Right renal cortex interstitium (tissue), 3 donors: ENCODE measurements around the gene TMED4. TPM values are rescaled to one million over a fixed set of nuclear protein-coding genes. Genes with fewer than 3 reads are reported as not detected.

Source experiments
- DNase-seq, 3 donors: peaks; one replicate each; pipeline ENCODE4 v3.0.0-alpha.2; 2013; ENCODE audit warnings: low read depth in 3 of 3, low spot score in 2 of 3
- polyA plus RNA-seq, 3 donors: library from polyadenylated mRNA; unstranded; fragments of 120-200 nt; gene quantifications; one replicate each; pipeline ENCODE4 v1.2.1, GENCODE V29; 2013; ENCODE audit not compliant: insufficient read length in 3 of 3

Gene TMED4
- 100 to 1,000 TPM; 134 to 136 (median 134) TPM for polyA plus RNA-seq

DNA sequence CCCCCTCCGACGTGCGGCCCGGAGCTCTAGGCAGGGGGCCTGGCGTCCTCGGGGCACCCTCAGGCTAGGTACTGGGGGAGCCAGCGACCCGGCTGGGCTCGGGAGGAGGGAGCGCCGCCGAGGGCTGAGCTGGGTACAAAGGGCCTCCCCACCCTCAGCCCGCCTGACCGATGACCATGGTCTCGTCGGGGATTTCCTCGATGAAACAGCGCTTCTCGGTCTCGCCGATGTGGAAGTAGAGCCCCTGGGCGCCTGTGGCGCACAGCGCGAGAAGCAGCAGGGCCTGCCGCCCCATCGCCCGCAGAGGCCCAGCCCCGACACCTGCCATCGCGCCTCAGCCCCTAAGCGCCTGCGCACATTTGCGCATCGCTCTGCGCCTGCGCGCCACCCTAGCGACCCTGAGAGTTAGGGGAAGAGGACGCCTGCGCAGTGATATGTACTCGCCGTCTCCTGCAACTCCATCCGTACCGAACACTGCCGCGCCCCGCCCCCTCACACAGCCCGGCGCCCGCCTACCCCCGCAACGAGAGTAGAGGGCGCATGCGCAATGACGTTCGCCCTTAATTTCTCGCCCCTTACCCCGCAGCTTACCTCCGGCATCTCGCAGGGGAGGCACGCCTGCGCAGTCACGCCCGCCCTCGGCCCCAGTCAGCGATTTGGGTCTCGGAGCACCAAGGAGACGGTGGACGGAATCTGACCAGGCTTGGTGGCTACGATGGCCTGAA is at the start of gene TMED4:
TSS of gene TMED4 (minus strand) at position 353 of the 725 bp plus-strand sequence. CDS start at position 328, 25 bp downstream.
- DNase-seq = peak; percentile 96 to 98 (median 97)

DNA sequence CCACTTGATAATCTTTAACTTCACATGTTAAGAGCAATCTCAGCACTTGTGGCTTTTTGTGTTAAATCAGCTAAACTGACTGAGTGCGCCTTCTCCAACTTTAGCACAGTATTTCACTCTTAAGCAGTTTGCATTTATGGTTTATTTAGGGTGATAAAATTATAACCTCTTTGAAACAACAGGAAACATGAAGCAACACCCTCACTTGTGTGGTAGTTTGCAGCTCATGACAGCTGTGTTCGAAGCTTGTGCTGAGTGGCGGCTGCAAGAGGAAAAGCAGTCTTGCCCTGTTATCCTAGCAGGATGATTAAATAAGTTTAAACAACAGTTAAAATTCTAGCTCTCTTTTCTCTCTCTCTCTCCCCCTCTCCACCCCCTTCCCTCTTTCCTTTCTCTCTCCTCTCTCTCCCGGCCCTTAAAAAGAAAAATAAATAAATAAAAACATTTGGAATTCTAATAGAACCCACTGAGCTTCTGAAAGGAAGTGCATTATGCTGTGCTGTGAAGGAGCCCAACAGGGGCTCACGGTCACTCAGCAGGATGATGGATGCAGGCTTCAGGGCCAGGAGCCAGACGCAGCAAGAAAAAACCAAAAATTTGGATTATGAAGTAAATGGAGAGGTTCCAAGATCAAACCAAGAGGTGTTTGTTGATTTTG is 49.6 kb upstream of the TMED4 start:
- DNase-seq = no peak

GRCh38 chr7:44630792-44631457 is 48.9 kb upstream of the TMED4 start:
- no peak for DNase-seq

GRCh38 chr7:44629829-44630522 is 47.9 kb upstream of the TMED4 start:
- DNase-seq = no peak

DNA sequence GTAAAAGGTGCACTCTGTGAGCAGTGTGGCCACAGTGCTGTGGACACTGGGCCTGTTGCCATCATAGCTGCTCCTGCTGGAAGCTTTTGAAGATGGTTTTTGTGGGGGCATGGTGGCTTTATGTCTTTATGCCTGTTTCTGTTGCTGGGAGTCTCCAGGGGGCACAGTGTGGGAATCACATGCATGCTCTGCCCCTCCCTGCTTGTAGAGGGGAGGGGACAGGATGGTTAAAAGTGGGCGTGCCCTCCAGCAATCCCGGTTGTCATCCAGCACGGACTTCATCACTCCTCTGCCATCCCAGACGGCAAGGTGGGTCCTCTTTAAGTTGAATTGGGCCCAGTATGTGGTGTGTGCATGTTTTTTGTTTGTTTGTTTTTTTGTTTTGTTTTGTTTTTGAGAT is 44.6 kb upstream of the TMED4 start:
- no peak for DNase-seq

GRCh38 chr7:44625526-44626471 is 43.8 kb upstream of the TMED4 start:
- no peak for DNase-seq

DNA sequence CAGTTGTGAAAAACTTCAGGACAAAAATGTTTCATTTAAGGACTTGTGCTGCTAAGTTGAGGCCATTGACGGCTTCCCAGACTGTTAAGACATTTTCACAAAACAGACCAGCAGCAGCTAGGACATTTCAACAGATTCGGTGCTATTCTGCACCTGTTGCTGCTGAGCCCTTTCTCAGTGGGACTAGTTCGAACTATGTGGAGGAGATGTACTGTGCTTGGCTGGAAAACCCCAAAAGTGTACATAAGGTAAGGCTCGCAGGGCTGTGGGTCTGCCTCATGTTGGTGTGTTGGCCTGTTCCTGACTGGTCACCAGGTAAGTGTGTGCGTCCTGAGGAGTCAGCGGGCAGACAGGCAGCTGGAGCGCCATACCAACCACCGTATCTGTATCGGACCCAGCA is 42.3 kb upstream of the TMED4 start:
- no peak for DNase-seq

- DNase-seq = no peak
These were observed 40.5 kb upstream of the TMED4 start for GRCh38 chr7:44622342-44623151.

- DNase-seq = no peak
These were observed 39.7 kb upstream of the TMED4 start for GRCh38 chr7:44621750-44622103.

DNA sequence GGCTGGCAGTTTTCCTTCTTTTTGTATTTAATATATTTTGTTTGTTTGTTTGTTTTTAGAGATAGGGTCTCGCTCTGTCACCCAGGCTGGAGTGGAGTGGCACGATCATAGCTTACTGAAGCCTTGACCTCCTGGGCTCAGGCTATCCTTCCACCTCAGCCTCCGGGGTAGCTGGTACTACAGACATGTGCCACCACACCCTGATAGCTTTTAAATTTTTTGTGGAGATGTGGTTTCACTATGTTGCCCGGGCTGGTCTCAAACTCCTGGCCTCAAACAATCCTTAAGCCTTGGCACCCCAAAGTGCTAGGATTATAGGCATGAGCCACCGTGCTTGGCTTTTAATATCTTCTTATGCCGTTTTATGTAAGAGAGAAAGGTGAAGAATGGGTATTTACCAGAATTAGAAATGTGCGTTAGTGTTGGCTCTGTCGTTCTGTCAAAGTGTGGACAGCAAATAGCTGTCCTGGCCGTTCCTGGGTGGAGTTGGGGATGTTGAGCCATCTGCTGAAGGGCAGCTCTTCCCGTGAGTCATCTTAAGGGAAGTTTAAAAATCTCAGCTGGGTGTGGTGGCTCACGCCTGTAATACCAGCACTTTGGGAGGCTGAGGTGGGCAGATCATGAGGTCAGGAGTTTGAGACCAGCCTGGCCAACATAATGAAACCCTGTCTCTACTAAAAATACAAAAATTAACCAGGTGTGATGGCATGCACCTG is 39.2 kb upstream of the TMED4 start:
- no peak for DNase-seq

DNA sequence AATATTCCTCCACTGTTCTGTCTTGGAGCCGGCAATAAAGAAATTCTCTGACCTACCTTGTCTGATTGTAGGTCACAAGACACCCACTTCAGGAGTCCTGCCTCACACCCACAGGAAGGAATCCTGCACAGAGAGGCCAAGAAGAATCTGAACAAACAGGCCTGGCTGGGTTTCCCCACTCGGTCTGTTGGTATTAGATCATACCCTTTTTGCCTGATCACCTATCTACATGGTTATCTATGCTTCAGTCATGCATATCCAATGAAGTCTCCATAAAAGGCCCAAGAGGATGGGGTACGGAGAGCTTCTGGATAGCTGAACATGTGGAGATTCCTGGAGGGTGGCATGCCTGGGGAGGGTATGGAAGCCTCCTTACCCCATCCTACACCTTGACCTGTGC is 36.7 kb upstream of the TMED4 start:
- no peak for DNase-seq

- no peak for DNase-seq
These were observed 36.0 kb upstream of the TMED4 start for GRCh38 chr7:44618045-44618444.

- no peak for DNase-seq
These were observed 35.3 kb upstream of the TMED4 start for GRCh38 chr7:44617225-44617890.

DNA sequence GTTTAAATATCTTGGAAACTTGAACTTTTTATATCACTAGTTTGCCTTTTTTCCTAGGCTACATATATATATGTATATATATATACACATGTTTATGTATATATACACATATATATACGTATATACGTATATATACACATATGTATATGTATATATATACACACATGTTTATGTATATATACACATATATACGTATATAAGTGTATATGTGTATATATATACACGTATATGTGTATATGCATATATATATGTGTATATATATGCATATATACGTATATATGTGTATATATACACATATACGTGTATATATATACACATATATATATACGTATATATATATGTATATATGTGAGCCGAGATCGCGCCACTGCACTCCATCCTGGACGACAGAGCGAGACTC is 34.5 kb upstream of the TMED4 start:
- no peak for DNase-seq

DNA sequence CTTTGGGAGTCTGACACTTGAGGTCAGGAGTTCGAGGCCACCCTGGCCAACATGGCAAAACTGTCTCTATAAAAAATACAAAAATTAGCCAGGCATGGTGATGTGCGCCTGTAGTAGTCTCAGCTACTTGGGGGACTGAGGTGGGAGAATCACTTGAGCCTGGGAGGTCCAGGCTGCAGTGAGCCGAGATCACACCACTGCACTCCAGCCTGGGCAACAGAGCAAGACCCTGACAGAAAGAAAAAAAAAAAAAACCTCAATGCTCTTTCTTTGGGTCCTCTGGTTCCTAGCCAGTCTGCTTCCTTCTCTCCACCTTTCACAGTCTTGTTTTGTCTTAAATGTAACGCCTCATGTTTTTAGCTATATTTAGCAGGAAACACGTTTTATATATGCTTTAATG is 33.8 kb upstream of the TMED4 start:
- DNase-seq = no peak

GRCh38 chr7:44615149-44615611 is 33.1 kb upstream of the TMED4 start:
- DNase-seq = no peak

DNA sequence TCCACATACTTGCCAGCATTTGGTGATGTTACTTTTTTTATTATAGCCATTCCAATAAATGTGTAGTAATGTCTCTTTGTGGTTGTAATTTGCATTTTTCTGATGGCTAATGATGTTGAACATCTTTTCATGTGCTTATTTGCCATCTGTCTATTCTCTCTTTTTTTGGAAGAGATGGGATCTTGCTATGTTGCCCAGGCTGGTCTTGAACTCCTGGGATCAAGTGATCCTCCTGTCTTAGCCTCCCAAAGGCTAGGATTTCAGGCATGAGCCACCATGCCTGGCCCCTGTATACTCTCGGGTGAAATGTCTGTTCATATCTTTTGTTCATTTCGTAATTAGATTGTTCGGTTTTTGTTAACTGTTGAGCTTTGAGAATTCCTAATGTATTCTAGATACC is 27.8 kb upstream of the TMED4 start:
- no peak for DNase-seq
